Ovary (tissue), 9 donors: Measurements from ENCODE around the gene AATK. TPM values are rescaled to one million over a fixed set of nuclear protein-coding genes. Genes with fewer than 3 reads are reported as not detected.

Source experiments
- DNase-seq, 5 donors: peaks; one replicate each; pipeline ENCODE4 v3.0.0-alpha.2; 2019 to 2020
- H3K27ac ChIP-seq, 2 donors: fragments of 200-600 bp; one replicate each; pipeline versions ENCODE4 v1.5.1 to v1.8.0; 2019 to 2022
- H3K27me3 ChIP-seq: fragments of 200-600 bp; one replicate; pipeline ENCODE4 v1.8.0; 2022
- H3K36me3 ChIP-seq: fragments of 200-600 bp; sonication (generic); one replicate; pipeline ENCODE4 v1.5.1; 2019
- H3K4me1 ChIP-seq: one replicate; pipeline ENCODE4 v1.8.1; 2013; ENCODE audit warnings: mild to moderate bottlenecking, moderate library complexity; ENCODE audit not compliant: insufficient read depth
- H3K4me3 ChIP-seq: fragments of 200-600 bp; sonication (generic); one replicate; pipeline ENCODE4 v1.5.1; 2017
- H3K9me3 ChIP-seq, 2 donors: fragments of 200-600 bp in 1 of 2; sonication (generic) in 1 of 2; one replicate each; pipeline versions ENCODE4 v1.5.1 to v1.8.1; 2013 to 2019; ENCODE audit warnings: mild to moderate bottlenecking in 1 of 2, moderate library complexity in 1 of 2
- EP300 ChIP-seq: sonication (generic); formaldehyde crosslinking; IDR thresholded peaks from one replicate; pipeline ENCODE4 v1.6.1; 2017; ENCODE audit warnings: antibody characterized with exemption
- POLR2A ChIP-seq: fragments of 450-650 bp; IDR thresholded peaks from one replicate; pipeline ENCODE4 v1.6.1; 2017; ENCODE audit warnings: antibody characterized with exemption, mild to moderate bottlenecking, moderate library complexity
- WGBS, 3 donors: extraction: QIAGEN DNeasy Blood & Tissue Kit in 1 of 3; methylation state at CpG; one replicate each; pipeline versions ENCODE4 v1.1.5 to v1.1.7; 2013 to 2017; 5-methylcytosine and 5-hydroxymethylcytosine counted together
- intact Hi-C, 4 donors: fragments of 100-400 bp; cut with DNase I; formaldehyde crosslinking; loops; one replicate each; pipeline versions ENCODE4 v1.11.0 to v1.15.1; 2022 to 2023
- polyA plus RNA-seq, 2 donors: library from polyadenylated mRNA; stranded (reverse); fragments of 200-250 nt in 1 of 2; fragments of 350-450 nt in 1 of 2; fragmentation: Illumina TruSeq in 1 of 2; extraction: RNeasy Lipid Tissue Mini Kit (QIAGEN cat#74804) in 1 of 2; gene quantifications; one replicate each; pipeline ENCODE4 v1.2.3, GENCODE V29; 2013 to 2014
- total RNA-seq, 7 donors: library from RNA; depleted of rRNA in 2 of 7; stranded (reverse); fragments of >200 nt in 2 of 7; fragmentation: NEBNext Ultra II Directional in 3 of 7; extraction: Animal tissue kit (Norgen Biotek cat#: 25700) in 3 of 7; gene quantifications; one replicate each; pipeline versions ENCODE4 v1.1.0 to v1.2.4, GENCODE V29; 2016 to 2023
- TF ChIP-seq, protein P1 (sequence below), 3 donors: fragments of 450-650 bp in 2 of 3; fragments of 200-600 bp in 1 of 3; IDR thresholded peaks; one replicate each; pipeline versions ENCODE4 v1.5.1 to v1.8.0; 2016 to 2022; ENCODE audit warnings: antibody characterized with exemption in 3 of 3, mild to moderate bottlenecking in 1 of 3
- donor health status: DM: no; HTN: no; CAD: no; lungs with moderate emphysema.
- donor health status: DM: no; HTN: no; CAD: no.
- donor health status: Bipolar disorder and iron deficiency.
- donor health status: DM: yes; HTN: yes; CAD: no.
- donor health status: DM: no; HTN: no; CAD: no.
- donor health status: DM: yes; HTN: yes; CAD: no.

The AATK gene
- total and polyA plus RNA-seq, 9 donors = 0.23 to 3.1 (median 1.5) TPM

DNA sequence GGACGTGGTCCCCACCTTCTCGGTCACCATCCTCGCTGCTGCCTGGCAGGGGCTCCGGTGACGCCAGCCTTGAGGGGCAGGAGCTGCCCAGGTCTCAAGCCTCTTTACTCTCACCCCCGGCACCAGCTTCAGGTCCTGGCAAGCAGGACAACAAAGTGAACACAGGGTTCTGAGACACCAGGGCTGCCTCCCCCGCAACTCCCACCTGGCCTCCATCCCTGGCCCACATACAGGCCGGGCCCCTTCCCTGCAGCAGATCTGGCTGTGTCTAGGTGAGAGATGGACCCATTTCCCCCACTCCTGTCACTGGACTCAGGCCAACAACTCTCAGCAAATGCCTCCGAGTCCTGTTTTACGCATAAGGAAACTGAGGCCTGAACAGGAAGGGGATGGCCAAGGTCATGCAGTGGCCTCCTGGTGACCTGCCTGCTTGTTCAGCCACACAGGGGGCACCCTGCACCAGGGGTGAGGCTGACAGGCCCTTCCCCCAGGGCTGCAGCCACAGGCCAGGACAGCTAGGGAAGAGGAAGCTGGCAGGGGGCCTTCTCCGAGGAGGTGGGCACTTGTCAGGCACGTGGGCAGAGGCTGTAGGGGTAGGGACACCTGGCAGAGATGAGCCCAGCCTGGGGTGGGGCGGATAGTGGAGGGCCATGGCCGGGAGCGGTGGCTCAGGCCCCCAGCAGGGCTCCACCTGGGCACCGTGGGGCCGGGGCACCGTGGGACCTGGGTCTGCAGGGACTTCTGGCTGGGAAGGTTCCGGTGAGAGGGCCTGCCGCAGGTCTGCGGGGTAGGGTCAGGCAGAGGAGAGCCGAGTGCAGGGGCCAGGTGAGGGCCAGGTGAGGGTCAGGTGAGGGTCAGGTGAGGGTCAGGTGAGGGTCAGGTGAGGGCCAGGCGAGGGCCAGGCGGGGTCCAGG lies 47.5 kb downstream of the AATK start:
- no peak for TF ChIP-seq POLR2A
- TF ChIP-seq, protein P1, sequence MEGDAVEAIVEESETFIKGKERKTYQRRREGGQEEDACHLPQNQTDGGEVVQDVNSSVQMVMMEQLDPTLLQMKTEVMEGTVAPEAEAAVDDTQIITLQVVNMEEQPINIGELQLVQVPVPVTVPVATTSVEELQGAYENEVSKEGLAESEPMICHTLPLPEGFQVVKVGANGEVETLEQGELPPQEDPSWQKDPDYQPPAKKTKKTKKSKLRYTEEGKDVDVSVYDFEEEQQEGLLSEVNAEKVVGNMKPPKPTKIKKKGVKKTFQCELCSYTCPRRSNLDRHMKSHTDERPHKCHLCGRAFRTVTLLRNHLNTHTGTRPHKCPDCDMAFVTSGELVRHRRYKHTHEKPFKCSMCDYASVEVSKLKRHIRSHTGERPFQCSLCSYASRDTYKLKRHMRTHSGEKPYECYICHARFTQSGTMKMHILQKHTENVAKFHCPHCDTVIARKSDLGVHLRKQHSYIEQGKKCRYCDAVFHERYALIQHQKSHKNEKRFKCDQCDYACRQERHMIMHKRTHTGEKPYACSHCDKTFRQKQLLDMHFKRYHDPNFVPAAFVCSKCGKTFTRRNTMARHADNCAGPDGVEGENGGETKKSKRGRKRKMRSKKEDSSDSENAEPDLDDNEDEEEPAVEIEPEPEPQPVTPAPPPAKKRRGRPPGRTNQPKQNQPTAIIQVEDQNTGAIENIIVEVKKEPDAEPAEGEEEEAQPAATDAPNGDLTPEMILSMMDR (IDR thresholded peaks at IDR 0.05) = no peak
- TF ChIP-seq EP300 = no peak
- Histone ChIP-seq H3K9me3 (no peaks in the 10 kb centered on the region), H3K27ac (no peak overlapping the region), H3K36me3 (no peaks in the 10 kb centered on the region), H3K27me3 (no peaks in the 10 kb centered on the region), H3K4me1 (peaks cover 3% of the 10 kb centered on the region), H3K4me3 (no peak overlapping the region)
- WGBS, 3 donors = 46 to 58% (median 49%) methylated on average over 23 to 24 of the region's 24 CpGs
- intact Hi-C loops = no loop called here
- no peak for DNase-seq

DNA sequence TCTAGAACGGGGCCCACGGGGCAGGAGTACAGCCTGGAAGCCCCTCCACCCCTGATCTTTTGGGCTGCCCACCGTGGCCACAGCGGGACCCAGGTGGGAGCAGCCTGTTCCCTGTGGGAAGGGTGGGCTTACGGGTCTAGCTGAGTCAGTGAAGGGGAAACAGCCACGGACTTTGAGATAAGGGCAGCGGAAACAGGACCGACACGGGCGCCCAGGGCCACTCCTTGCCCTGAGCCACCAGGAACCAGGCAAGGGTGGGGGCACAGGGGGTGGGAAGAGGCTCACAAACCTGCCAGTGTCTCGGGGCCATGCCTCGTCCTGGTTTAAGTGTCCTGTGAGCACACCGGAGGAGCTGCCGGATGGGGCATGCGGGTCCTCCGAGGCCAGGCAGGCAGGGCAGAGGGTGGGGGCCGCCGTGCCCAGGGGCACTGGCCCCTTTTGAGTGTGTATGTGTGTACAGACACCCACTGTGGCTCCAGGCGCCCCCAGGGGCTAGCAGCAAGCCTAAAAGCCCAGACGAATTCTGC lies 48.3 kb downstream of the AATK start:
- WGBS, 3 donors = 57 to 81% (median 68%) methylated on average over 19 to 20 of the region's 20 CpGs
- Histone ChIP-seq H3K4me1 (peaks cover 3% of the 10 kb centered on the region), H3K36me3 (no peaks in the 10 kb centered on the region), H3K4me3 (no peak overlapping the region), H3K27ac (no peak overlapping the region), H3K27me3 (no peaks in the 10 kb centered on the region), H3K9me3 (no peaks in the 10 kb centered on the region)
- no peak for DNase-seq
- TF ChIP-seq POLR2A (no peak), EP300 (no peak)
- intact Hi-C loops = no loop called here

DNA sequence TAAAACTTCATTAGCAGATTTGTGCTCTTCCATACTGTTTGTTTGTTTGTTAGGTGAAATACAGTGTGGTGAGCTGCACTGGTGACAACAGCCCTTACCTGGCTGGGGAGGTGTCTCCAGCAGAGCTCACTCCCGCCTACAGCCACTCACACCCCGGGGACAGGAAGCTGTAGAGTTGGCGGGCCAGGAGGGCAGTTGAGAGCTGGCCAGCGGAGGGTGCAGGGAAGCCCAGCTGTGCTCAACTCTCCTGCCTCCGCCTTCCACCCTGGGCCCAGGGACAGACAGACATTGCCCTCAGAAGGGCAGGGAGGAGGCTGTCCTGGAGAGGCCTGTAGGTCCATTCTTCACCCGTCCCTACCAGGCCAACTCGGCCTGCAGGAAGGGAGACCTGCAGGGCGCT lies 49.3 kb downstream of the AATK start:
- Histone ChIP-seq H3K9me3 (no peaks in the 10 kb centered on the region), H3K36me3 (no peaks in the 10 kb centered on the region), H3K4me1 (peaks cover 3% of the 10 kb centered on the region), H3K4me3 (no peak overlapping the region), H3K27ac (no peak overlapping the region), H3K27me3 (no peaks in the 10 kb centered on the region)
- no peak for DNase-seq
- WGBS, 3 donors = 73 to 89% (median 80%) methylated on average over 8 of the region's 8 CpGs
- TF ChIP-seq, protein P1 (IDR thresholded peaks at IDR 0.05) = no peak
- no peak for TF ChIP-seq POLR2A
- no peak for TF ChIP-seq EP300
- intact Hi-C loops = no loop called here

DNA sequence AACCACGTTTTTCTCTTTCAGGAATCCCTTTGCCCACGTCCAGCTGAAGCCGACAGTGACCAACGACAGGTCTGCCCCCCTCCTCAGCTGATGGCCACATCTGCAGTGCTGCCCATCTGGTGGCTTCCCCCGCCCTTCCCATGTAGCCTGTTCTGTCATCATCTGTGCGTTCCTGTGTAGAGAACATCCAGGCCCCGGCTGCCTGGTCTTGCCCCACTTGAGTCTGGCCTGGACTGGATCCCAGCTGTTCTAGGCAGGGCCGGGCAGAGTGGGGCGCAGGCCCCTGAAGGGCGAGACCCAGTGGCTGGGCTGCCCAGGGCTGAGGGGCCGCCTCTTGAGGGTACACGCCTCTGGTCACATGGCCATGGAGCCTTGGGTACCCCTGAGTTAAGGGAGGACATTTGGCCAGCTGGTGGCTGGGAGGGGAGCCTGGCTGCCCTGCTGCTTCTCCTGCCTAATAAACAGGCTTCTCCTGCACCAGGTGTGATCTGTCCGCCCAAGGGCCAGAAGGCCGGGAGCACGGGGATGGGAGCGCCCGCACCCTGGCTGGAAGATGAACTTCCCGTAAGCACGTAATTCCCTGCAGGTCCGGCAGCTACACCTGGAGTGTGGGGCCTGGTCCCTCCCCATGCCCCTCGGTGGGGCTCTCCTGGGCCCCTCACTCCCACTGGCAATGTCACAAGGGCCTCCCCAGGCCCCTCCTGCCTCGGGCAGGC lies 50.1 kb downstream of the AATK start:
- WGBS, 3 donors = 82 to 86% (median 84%) methylated on average over 18 to 22 of the region's 22 CpGs
- intact Hi-C loops = no loop called here
- no peak overlapping the region for H3K4me3 ChIP-seq
- no peak for DNase-seq
- no peaks in the 10 kb centered on the region for H3K27me3 ChIP-seq
- TF ChIP-seq, protein P1 (IDR thresholded peaks at IDR 0.05) = no peak
- TF ChIP-seq EP300 (no peak), POLR2A (no peak)
- H3K4me1 ChIP-seq = peaks cover 3% of the 10 kb centered on the region
- no peaks in the 10 kb centered on the region for H3K9me3 ChIP-seq
- H3K36me3 ChIP-seq = no peaks in the 10 kb centered on the region
- H3K27ac ChIP-seq = no peak overlapping the region
